ENCODE measurements around the gene RUNX2. TPM values are rescaled to one million over a fixed set of nuclear protein-coding genes. Genes with fewer than 3 reads are reported as not detected.

RUNX2 gene
- total RNA-seq, 1 donor from 2014 or later = not detected

DNA sequence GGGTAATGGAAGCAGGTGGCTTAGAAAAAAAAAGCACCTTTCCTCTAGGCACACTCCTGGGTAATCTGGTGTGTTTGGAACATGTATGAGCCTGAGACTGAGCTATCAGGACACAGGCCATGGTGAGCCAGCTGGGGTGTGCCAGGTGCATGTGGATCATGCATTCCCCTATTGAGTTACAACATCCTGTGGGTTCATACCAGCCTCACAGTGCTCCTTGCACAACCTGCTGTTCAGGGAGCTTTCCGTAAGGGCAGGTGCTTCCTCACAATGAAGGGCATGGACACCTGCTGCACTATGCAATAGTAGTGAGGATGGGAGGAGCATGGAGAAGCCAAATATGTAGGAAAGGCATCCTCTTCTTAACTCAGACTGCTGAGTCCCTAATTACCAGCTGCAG, 246.8 kb downstream of the RUNX2 start:
- peaks cover 7% of the 10 kb centered on the region for H3K4me1 Mint-ChIP-seq (ENCODE audit: low read depth, unreplicated experiment)
- H3K27me3 Mint-ChIP-seq (ENCODE audit: unreplicated experiment) = peaks cover 2% of the 10 kb centered on the region
- TF ChIP-seq, protein P1, sequence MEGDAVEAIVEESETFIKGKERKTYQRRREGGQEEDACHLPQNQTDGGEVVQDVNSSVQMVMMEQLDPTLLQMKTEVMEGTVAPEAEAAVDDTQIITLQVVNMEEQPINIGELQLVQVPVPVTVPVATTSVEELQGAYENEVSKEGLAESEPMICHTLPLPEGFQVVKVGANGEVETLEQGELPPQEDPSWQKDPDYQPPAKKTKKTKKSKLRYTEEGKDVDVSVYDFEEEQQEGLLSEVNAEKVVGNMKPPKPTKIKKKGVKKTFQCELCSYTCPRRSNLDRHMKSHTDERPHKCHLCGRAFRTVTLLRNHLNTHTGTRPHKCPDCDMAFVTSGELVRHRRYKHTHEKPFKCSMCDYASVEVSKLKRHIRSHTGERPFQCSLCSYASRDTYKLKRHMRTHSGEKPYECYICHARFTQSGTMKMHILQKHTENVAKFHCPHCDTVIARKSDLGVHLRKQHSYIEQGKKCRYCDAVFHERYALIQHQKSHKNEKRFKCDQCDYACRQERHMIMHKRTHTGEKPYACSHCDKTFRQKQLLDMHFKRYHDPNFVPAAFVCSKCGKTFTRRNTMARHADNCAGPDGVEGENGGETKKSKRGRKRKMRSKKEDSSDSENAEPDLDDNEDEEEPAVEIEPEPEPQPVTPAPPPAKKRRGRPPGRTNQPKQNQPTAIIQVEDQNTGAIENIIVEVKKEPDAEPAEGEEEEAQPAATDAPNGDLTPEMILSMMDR (IDR thresholded peaks at IDR 0.05; ENCODE audit: partially characterized antibody, unreplicated experiment) = no peak
- peaks cover 4% of the 10 kb centered on the region for H3K36me3 Mint-ChIP-seq (ENCODE audit: unreplicated experiment)
- H3K9me3 Mint-ChIP-seq (ENCODE audit: unreplicated experiment) = no peaks in the 10 kb centered on the region
- H3K27ac Mint-ChIP-seq (ENCODE audit: unreplicated experiment) = no peak overlapping the region
- H3K4me3 Mint-ChIP-seq (ENCODE audit: unreplicated experiment) = no peak overlapping the region
- DNase-seq = no peak

DNA sequence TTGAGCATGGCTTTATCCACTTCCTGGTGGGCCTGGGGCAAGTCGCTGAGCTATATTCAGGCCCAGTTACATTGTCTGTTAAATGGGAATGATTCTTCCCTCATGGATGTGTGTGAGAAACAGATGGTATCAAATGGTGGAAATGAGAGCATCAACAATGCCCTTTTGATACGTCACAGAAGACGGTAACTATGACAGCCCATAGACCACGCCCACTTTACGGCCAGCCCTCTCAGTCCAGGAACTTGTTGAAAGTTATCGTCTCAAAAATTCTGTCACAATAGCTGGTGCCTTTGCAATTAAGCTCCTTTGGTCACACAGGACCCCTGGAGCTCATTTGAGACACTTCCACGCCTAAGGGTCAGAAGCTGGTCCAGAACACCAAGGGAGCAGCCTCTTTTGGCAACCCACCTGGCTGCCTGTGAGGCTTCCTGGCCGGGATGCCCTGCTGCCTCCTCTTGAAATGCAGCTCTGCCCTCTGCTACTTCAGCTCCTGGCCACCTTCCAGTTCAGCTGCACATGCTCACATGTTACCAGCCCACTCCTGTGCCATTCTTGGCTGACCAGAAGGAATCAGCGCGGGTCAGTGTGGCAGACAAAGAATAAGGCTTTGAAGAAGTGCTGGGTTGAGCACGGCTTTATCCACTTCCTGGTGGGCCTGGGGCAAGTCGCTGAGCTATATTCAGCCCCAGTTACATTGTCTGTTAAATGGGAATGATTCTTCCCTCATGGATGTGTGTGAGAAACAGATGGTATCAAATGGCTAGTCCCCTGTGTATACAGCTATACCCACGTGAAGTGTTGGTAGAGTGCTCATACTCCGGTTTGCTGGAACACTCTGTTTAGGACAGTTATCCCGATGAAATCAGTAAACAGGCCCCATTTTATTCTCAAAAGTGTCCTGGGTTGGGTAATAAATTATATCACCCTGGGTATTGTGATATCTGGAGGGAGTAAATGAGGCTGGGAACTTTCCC, 248.8 kb downstream of the RUNX2 start:
- Mint-ChIP-seq H3K9me3 (ENCODE audit: unreplicated experiment) (no peaks in the 10 kb centered on the region), H3K36me3 (ENCODE audit: unreplicated experiment) (peaks cover 4% of the 10 kb centered on the region), H3K27me3 (ENCODE audit: unreplicated experiment) (no peaks in the 10 kb centered on the region), H3K4me3 (ENCODE audit: unreplicated experiment) (no peak overlapping the region), H3K27ac (ENCODE audit: unreplicated experiment) (no peak overlapping the region), H3K4me1 (ENCODE audit: low read depth, unreplicated experiment) (peaks cover 7% of the 10 kb centered on the region)
- DNase-seq = no peak
- TF ChIP-seq, protein P1 (IDR thresholded peaks at IDR 0.05; ENCODE audit: partially characterized antibody, unreplicated experiment) = no peak

DNA sequence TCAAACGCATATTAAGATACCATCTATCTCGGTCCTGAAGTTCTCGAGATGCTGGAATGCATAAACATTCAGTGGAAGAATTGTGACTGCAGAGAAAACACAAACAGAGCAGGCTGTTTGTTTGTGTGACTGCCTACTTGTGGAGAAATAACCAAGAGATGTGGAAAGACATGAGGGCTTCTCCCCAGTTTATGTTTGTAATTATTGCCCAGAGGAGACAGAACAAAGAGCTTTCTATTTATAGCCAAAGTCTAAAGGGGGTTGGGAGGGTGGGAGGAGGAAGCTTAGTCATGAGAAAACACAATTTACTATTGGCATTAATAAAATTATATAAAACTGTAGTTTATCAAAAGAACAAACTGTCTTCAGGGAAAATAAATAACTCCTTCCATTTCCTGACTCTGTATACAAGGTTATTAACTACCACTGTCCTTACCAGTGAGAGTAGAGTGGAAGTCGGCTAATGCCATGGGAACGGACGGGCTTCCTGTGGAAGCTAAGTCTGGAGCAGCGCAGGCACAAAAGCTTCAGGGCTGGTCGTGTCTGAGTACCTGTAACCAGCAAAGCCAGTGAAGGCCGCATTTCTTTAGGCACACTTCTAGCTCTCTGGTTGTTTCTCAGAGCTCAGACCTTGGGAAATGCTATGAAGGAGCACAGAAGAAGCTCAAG, 249.8 kb downstream of the RUNX2 start:
- DNase-seq = no peak
- TF ChIP-seq, protein P1 (IDR thresholded peaks at IDR 0.05; ENCODE audit: partially characterized antibody, unreplicated experiment) = no peak
- peaks cover 7% of the 10 kb centered on the region for H3K4me1 Mint-ChIP-seq (ENCODE audit: low read depth, unreplicated experiment)
- no peak overlapping the region for H3K4me3 Mint-ChIP-seq (ENCODE audit: unreplicated experiment)
- H3K36me3 Mint-ChIP-seq (ENCODE audit: unreplicated experiment) = peaks cover 4% of the 10 kb centered on the region
- no peaks in the 10 kb centered on the region for H3K27me3 Mint-ChIP-seq (ENCODE audit: unreplicated experiment)
- H3K9me3 Mint-ChIP-seq (ENCODE audit: unreplicated experiment) = no peaks in the 10 kb centered on the region
- no peak overlapping the region for H3K27ac Mint-ChIP-seq (ENCODE audit: unreplicated experiment)

DNA sequence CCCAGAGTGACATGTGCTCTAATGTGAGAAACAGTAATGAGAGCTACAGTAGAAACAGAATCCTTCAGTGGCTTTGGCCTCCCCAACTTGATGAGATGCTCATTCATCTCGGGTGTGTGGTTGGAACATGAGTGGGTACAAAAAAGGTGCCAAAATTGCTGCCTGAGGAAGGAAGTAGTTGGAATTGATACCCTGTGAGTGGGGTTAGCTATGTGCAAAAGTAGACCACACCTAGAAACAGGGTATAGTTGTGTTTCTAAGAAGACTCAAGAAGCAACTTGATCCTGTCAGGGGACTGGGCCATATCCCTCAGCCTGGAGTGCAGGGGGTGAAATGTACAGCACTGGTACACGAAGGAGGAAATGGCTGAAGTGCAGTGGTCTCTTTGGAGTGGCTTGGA, 256.0 kb downstream of the RUNX2 start:
- no peak overlapping the region for H3K27ac Mint-ChIP-seq (ENCODE audit: unreplicated experiment)
- peaks cover 1% of the 10 kb centered on the region for H3K9me3 Mint-ChIP-seq (ENCODE audit: unreplicated experiment)
- TF ChIP-seq, protein P1 (IDR thresholded peaks at IDR 0.05; ENCODE audit: partially characterized antibody, unreplicated experiment) = no peak
- H3K36me3 Mint-ChIP-seq (ENCODE audit: unreplicated experiment) = no peaks in the 10 kb centered on the region
- no peaks in the 10 kb centered on the region for H3K27me3 Mint-ChIP-seq (ENCODE audit: unreplicated experiment)
- no peak overlapping the region for H3K4me3 Mint-ChIP-seq (ENCODE audit: unreplicated experiment)
- peaks cover 7% of the 10 kb centered on the region for H3K4me1 Mint-ChIP-seq (ENCODE audit: low read depth, unreplicated experiment)
- DNase-seq = no peak
